SW 1271 (cell line): Measurements from ENCODE around the gene UGGT2.
"Not testable (repeated sequence)": the region's sequence is repeated elsewhere in the genome, so short reads cannot be mapped to it uniquely, and the experiment has no call there.

Experiments used
- DNase-seq, 2 experiments: peaks; one replicate each; lab custom pipeline; 2025; lab: John Stamatoyannopoulos, UW

The UGGT2 gene

GRCh38 chr13:96046449-96047126 lies 6.6 kb downstream of the UGGT2 start:
- not testable (repeated sequence) for DNase-seq

GRCh38 chr13:96044238-96044637 lies 9.0 kb downstream of the UGGT2 start:
- DNase-seq = no peak

GRCh38 chr13:96041326-96042110 lies 11.7 kb downstream of the UGGT2 start:
- no peak for DNase-seq

- no peak for DNase-seq
These were observed 16.7 kb downstream of the UGGT2 start for GRCh38 chr13:96036515-96036914.

- no peak for DNase-seq
These were observed 18.5 kb downstream of the UGGT2 start for GRCh38 chr13:96034662-96035061.

- no peak for DNase-seq
These were observed 19.8 kb downstream of the UGGT2 start for GRCh38 chr13:96033220-96034015.

GRCh38 chr13:96032717-96033116 lies 20.5 kb downstream of the UGGT2 start:
- no peak for DNase-seq

- DNase-seq = no peak
These were observed 24.2 kb downstream of the UGGT2 start for GRCh38 chr13:96029002-96029401.

- DNase-seq = no peak
These were observed 25.7 kb downstream of the UGGT2 start for GRCh38 chr13:96027496-96027895.

- no peak for DNase-seq
These were observed 27.9 kb downstream of the UGGT2 start for GRCh38 chr13:96025283-96025682.

- no peak for DNase-seq
These were observed 32.3 kb downstream of the UGGT2 start for GRCh38 chr13:96020931-96021330.

- DNase-seq = peak; percentile 20 to 72
These were observed 33.0 kb downstream of the UGGT2 start for GRCh38 chr13:96020155-96020575.

- DNase-seq = no peak
These were observed 35.1 kb downstream of the UGGT2 start for GRCh38 chr13:96018135-96018534.

- no peak for DNase-seq
These were observed 41.8 kb downstream of the UGGT2 start for GRCh38 chr13:96011291-96011872.

- DNase-seq = peak in 1 of 2 experiments; percentile 0
These were observed 49.9 kb downstream of the UGGT2 start for GRCh38 chr13:96003304-96003703.

- no peak for DNase-seq
These were observed 50.7 kb downstream of the UGGT2 start for GRCh38 chr13:96002322-96003131.

GRCh38 chr13:96000069-96000468 lies 53.1 kb downstream of the UGGT2 start:
- DNase-seq = no peak

- no peak for DNase-seq
These were observed 65.4 kb downstream of the UGGT2 start for GRCh38 chr13:95987841-95988240.

GRCh38 chr13:95982144-95982543 lies 71.1 kb downstream of the UGGT2 start:
- DNase-seq = no peak

- DNase-seq = not testable (repeated sequence)
These were observed 80.5 kb downstream of the UGGT2 start for GRCh38 chr13:95972651-95973050.

- no peak for DNase-seq
These were observed 82.3 kb downstream of the UGGT2 start for GRCh38 chr13:95970878-95971277.
